ENCODE measurements around the gene RNF227. TPM values are rescaled to one million over a fixed set of nuclear protein-coding genes. Genes with fewer than 3 reads are reported as not detected.

The RNF227 gene
- total RNA-seq, 1 donor from 2014 or later: 3.1 TPM

GRCh38 chr17:7903154-7904103 lies 12.7 kb downstream of the RNF227 start:
- H3K27ac Mint-ChIP-seq: no peak overlapping the region
- H3K27me3 Mint-ChIP-seq (ENCODE audit: low read depth): no peaks in the 10 kb centered on the region
- no peak for TF ChIP-seq CTCF (IDR thresholded peaks at IDR 0.05; ENCODE audit: unreplicated experiment)
- H3K9me3 Mint-ChIP-seq: no peaks in the 10 kb centered on the region
- H3K4me3 Mint-ChIP-seq: no peak overlapping the region
- peaks cover 69% of the 10 kb centered on the region for H3K36me3 Mint-ChIP-seq
- H3K4me1 Mint-ChIP-seq: no peaks in the 10 kb centered on the region
- DNase-seq (ENCODE audit: low spot score in 2 of 2, unreplicated experiment in 2 of 2): no peak

GRCh38 chr17:7897773-7898172 lies 18.3 kb downstream of the RNF227 start:
- peaks cover 67% of the 10 kb centered on the region for H3K36me3 Mint-ChIP-seq
- no peaks in the 10 kb centered on the region for H3K27me3 Mint-ChIP-seq (ENCODE audit: low read depth)
- DNase-seq (ENCODE audit: low spot score in 2 of 2, unreplicated experiment in 2 of 2): no peak
- TF ChIP-seq CTCF (IDR thresholded peaks at IDR 0.05; ENCODE audit: unreplicated experiment): no peak
- H3K4me3 Mint-ChIP-seq: no peak overlapping the region
- peak overlapping the region; percentile 19 for H3K27ac Mint-ChIP-seq
- no peaks in the 10 kb centered on the region for H3K9me3 Mint-ChIP-seq
- no peaks in the 10 kb centered on the region for H3K4me1 Mint-ChIP-seq

- Mint-ChIP-seq H3K27ac (peak overlapping the region; percentile 55), H3K4me1 (no peaks in the 10 kb centered on the region), H3K9me3 (no peaks in the 10 kb centered on the region), H3K27me3 (ENCODE audit: low read depth) (no peaks in the 10 kb centered on the region), H3K36me3 (peaks cover 64% of the 10 kb centered on the region), H3K4me3 (no peak overlapping the region)
- no peak for TF ChIP-seq CTCF (IDR thresholded peaks at IDR 0.05; ENCODE audit: unreplicated experiment)
- DNase-seq (ENCODE audit: low spot score in 2 of 2, unreplicated experiment in 2 of 2): no peak
Measured at GRCh38 chr17:7897090-7897489, 19.0 kb downstream of the RNF227 start.

GRCh38 chr17:7894866-7895265 lies 21.2 kb downstream of the RNF227 start:
- no peak for TF ChIP-seq CTCF (IDR thresholded peaks at IDR 0.05; ENCODE audit: unreplicated experiment)
- Mint-ChIP-seq H3K27ac (no peak overlapping the region), H3K36me3 (peaks cover 57% of the 10 kb centered on the region), H3K4me3 (no peak overlapping the region), H3K9me3 (no peaks in the 10 kb centered on the region), H3K27me3 (ENCODE audit: low read depth) (no peaks in the 10 kb centered on the region), H3K4me1 (no peaks in the 10 kb centered on the region)
- DNase-seq (ENCODE audit: low spot score in 2 of 2, unreplicated experiment in 2 of 2): no peak

GRCh38 chr17:7894226-7894625 lies 21.9 kb downstream of the RNF227 start:
- Mint-ChIP-seq H3K36me3 (peaks cover 51% of the 10 kb centered on the region), H3K4me3 (no peak overlapping the region), H3K27me3 (ENCODE audit: low read depth) (no peaks in the 10 kb centered on the region), H3K9me3 (no peaks in the 10 kb centered on the region), H3K4me1 (no peaks in the 10 kb centered on the region), H3K27ac (no peak overlapping the region)
- no peak for TF ChIP-seq CTCF (IDR thresholded peaks at IDR 0.05; ENCODE audit: unreplicated experiment)
- DNase-seq (ENCODE audit: low spot score in 2 of 2, unreplicated experiment in 2 of 2): no peak
